NCI-H2196 (cell line): Measurements from ENCODE around the gene SLC66A1.

Experiments used
- DNase-seq: peaks from one replicate; lab custom pipeline; 2025; ENCODE audit not compliant: unreplicated experiment; lab: John Stamatoyannopoulos, UW

SLC66A1 gene

GRCh38 chr1:19324665-19324990 lies 12.5 kb downstream of the SLC66A1 start:
- no peak for DNase-seq

DNA sequence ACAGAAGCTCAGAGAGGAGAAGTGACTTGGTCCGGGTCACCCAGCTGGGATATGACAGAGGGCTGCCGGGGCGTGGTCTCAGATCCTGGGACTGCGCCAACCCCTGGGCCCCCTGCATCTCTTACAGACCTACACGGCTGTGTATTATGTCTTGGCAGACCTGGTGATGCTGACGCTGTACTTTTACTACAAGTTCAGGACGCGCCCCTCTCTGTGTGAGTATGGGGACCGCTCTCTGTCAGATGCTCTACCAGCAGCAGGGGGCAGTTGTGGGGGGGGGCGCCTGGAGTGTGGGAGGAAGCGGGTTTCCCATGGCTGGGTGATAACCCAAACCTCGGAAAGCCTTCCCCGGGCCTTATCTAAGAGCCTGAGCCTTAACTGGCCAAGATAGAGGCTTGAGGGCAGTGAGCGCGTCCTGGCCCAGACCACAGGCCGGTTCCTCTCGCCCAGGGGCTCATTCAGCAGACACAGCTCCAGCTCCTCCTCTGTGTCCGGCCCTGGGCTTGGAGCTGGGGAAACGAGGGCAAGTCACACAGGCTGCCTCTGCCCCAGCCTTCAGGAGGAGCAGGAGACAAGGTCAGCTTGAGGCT lies 13.3 kb downstream of the SLC66A1 start:
- no peak for DNase-seq

- DNase-seq = no peak
Observed at GRCh38 chr1:19325958-19326747, 14.0 kb downstream of the SLC66A1 start.

DNA sequence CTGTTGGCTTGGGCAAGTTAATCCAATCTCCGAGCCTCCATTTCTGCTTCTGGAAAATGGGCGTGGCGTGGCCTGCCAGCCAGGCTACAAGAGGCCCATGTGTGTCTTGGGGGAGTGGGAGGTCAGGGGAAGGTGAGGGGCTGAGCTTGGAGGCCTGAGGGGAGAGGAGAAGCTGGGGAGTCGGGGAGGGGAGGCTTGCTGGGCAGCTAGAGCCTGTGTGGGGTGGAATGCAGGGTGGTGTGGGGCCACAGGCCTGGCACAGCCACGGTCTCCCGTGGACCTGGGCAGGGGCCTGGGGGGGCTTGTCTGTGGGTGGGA lies 14.6 kb downstream of the SLC66A1 start:
- no peak for DNase-seq

- DNase-seq = no peak
Observed at GRCh38 chr1:19327301-19327700, 15.2 kb downstream of the SLC66A1 start.

GRCh38 chr1:19327736-19328135 lies 15.6 kb downstream of the SLC66A1 start:
- DNase-seq = no peak

- DNase-seq = no peak
Observed at GRCh38 chr1:19328486-19328885, 16.4 kb downstream of the SLC66A1 start.

GRCh38 chr1:19329188-19329587 lies 17.1 kb downstream of the SLC66A1 start:
- no peak for DNase-seq

- DNase-seq = no peak
Observed at GRCh38 chr1:19329611-19330010, 17.5 kb downstream of the SLC66A1 start.

DNA sequence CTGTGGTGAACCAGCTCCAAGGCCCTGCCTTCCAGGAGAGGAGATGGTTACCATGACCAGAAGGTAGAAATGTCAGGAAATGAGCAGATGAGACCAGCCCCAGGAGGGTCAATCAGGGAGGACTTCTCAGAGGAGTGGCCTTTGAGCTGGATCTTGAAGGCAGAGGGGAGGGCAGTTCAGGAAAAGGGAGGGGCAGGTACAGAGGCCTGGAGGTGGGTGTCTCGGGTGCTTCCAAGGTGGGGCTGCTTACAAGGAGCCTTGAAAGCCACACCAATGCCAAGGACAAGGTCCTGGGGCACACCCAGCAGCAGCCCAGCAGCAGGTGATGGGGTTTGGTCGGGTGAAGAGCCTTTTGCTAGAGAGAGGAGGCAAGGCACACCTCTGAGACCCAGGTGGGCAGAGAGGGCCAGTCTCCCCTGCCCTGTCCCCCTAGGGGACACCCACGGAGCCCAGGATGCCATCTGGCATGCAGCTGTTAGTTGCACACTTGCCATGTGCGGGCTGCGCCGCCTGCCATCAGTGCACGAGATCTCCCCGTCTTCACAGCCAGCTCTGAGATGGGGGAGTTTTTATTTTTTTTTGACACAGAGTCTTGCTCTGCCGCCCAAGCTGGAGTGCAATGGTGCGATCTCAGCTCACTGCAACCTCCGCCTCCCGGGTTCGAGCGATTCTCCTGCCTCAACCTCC lies 18.5 kb downstream of the SLC66A1 start:
- DNase-seq = no peak

GRCh38 chr1:19331262-19331878 lies 19.2 kb downstream of the SLC66A1 start:
- no peak for DNase-seq

GRCh38 chr1:19332832-19333231 lies 20.7 kb downstream of the SLC66A1 start:
- DNase-seq = no peak

DNA sequence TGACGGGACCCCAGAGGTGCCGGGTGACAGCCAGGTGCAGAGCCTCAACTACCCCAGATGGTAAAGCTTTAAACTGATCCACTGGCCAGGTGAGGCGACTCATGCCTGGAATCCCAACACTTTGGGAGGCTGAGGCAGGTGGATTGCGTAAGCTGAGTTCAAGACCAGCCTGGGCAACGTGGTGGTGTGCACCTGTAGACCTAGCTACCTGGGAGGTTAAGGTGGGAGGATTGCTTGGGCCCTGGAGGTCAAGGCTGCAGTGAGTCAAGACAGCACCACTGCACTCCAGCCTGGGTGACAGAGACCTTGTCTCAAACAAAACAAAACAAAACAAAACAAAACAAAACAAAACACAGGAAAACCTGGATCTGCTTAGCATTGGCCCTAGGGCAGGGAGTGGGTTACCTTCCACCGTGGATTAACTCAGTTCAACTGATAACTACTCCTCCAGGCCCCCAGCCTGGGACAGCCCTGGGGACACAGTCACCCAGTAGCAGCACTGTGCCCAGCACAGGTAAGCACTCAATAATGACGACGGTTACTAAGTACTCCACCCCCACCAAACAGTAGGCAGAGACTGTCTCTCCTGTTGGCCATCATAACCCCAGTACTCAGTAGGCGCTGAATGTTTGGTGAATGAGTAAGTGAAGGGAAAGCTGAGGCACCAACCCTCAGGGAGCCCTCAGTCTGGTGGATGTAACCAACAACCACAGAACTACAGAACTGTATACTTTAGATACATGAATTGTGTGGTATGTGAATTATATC lies 21.6 kb downstream of the SLC66A1 start:
- no peak for DNase-seq

GRCh38 chr1:19336543-19336942 lies 24.4 kb downstream of the SLC66A1 start:
- DNase-seq = no peak

DNA sequence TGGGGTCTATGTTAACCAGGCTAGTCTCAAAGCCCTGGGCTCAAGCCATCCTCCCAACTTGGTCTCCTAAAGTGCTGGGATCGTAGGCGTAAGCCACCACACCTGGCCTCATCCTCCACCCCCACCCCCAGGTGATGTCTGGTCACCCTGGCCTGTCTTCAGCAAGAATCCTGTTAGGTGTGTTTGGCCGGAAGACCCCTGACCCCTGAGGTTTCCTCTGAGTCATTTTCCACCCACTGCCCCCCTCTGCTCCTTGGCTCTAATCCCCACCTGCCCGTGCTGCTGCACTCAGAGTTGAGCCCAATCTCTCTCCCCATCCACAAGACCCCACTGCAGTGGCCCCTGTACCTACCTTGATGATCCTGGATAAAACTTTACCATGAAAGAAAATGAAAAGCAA lies 25.2 kb downstream of the SLC66A1 start:
- no peak for DNase-seq

GRCh38 chr1:19338323-19338762 lies 26.2 kb downstream of the SLC66A1 start:
- DNase-seq = no peak

- DNase-seq = no peak
Observed at GRCh38 chr1:19339214-19339861, 27.2 kb downstream of the SLC66A1 start.

- no peak for DNase-seq
Observed at GRCh38 chr1:19340387-19340937, 28.3 kb downstream of the SLC66A1 start.

DNA sequence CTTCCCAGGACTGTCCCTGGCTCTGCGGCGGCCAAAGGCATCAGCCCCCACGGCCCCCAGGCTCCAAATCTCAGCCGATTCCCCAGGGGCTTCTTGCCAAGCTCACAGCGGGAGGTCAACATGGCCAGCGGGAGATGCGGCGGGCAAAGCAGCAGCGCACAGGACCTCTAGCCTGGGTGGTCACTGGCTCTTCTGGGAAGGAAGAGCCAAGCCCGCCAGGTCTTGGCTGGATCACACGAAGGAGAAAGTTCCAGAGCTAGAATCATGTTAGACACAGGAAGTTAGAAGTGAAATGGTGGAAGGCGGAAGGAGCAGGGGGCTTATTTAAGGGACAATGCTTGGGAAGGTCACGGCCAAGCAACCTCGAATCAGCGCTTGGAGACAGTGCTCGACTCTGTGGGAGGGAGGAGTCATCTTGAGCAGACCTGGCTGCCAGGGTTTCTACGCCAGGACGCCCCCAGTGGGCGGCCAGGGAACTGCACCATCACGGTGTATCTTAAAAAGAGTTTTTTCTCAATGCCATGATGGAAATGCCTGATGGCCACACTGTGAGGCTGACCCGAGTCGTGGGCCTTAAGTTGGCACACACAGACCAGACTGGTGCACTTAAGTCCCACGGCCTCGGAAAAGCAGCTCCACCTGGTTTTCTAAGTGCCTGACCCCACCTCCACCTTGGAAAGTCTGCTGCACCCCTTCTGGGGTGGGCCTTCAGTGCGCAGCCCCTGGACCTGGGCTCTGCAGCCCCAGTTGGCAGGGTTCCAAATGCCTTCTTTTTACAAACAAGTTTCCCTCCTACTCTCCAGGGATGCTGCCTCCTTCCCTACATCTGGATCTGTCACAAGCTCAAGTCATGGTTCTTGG lies 29.3 kb downstream of the SLC66A1 start:
- DNase-seq = peak; percentile 79
